ENCODE measurements around the gene NCR1. TPM values are rescaled to one million over a fixed set of nuclear protein-coding genes. Genes with fewer than 3 reads are reported as not detected.
"Not testable (repeated sequence)": the region's sequence is repeated elsewhere in the genome, so short reads cannot be mapped to it uniquely, and the experiment has no call there.

NCR1 gene
- total RNA-seq, 1 experiment from 2014 or later = not detected

DNA sequence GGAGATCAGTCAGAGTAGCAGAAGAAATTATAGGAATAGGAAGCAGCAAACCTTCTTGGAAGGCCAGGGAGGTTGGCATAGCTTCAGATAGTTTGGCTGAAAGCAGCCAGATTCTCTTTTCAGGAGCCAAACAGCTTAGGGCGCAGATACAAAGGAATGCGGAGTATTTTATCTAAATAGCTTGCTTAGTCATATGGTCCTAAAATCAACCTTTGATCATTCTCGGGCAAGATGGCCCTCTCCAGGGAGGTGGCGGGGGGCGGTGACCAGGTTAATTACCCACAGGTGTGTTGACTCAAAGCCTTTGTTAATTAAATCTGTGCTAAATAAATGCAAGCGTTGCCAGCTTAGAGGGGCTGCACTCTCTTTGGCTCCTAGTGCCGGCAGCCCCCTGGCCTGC is 12.5 kb upstream of the NCR1 start:
- ChIA-PET CTCF (interaction anchor here (1.0 kb wide), 2 partner anchors 10 to 219 kb away, joined by 3 read pairs; no protein-coding TSS in a partner anchor), POLR2A (no interaction called here)
- Mint-ChIP-seq H3K4me3 (ENCODE audit: unreplicated experiment) (no peak overlapping the region), H3K4me1 (ENCODE audit: insufficient read depth, unreplicated experiment) (no peaks in the 10 kb centered on the region), H3K27me3 (ENCODE audit: insufficient read depth, unreplicated experiment) (peaks cover 2% of the 10 kb centered on the region), H3K9me3 (ENCODE audit: unreplicated experiment) (peaks cover 26% of the 10 kb centered on the region), H3K27ac (ENCODE audit: low read depth, unreplicated experiment) (no peak overlapping the region), H3K36me3 (ENCODE audit: insufficient read depth, unreplicated experiment) (no peaks in the 10 kb centered on the region)
- intact Hi-C loops (cut with micrococcal nuclease) = no loop called here
- TF ChIP-seq, protein P1, sequence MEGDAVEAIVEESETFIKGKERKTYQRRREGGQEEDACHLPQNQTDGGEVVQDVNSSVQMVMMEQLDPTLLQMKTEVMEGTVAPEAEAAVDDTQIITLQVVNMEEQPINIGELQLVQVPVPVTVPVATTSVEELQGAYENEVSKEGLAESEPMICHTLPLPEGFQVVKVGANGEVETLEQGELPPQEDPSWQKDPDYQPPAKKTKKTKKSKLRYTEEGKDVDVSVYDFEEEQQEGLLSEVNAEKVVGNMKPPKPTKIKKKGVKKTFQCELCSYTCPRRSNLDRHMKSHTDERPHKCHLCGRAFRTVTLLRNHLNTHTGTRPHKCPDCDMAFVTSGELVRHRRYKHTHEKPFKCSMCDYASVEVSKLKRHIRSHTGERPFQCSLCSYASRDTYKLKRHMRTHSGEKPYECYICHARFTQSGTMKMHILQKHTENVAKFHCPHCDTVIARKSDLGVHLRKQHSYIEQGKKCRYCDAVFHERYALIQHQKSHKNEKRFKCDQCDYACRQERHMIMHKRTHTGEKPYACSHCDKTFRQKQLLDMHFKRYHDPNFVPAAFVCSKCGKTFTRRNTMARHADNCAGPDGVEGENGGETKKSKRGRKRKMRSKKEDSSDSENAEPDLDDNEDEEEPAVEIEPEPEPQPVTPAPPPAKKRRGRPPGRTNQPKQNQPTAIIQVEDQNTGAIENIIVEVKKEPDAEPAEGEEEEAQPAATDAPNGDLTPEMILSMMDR (IDR thresholded peaks at IDR 0.05; ENCODE audit: unreplicated experiment) = no peak
- DNase-seq (ENCODE audit: unreplicated experiment) = no peak
- BruUV-seq (replicated peaks) = no TSS peak

DNA sequence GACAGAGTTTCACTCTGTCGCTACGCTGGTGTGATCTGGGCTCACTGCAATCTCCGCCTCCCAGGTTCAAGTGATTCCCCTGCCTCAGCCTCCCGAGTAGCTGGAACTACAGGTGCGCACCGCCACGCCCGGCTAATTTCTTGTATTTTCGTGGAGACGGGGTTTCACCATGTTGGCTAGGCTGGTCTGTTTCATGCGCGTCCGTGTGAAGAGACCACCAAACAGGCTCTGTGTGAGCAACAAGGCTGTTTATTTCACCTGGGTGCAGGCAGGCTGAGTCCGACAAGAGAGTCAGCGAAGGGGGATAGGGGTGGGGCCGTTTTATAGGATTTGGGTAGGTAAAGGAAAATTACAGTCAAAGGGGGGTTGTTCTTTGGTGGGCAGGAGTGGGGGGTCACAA is 11.8 kb upstream of the NCR1 start:
- BruUV-seq (replicated peaks); POLR2A ChIA-PET; DNase-seq (ENCODE audit: unreplicated experiment); H3K36me3 Mint-ChIP-seq (ENCODE audit: insufficient read depth, unreplicated experiment); H3K27me3 Mint-ChIP-seq (ENCODE audit: insufficient read depth, unreplicated experiment); H3K27ac Mint-ChIP-seq (ENCODE audit: low read depth, unreplicated experiment); H3K4me1 Mint-ChIP-seq (ENCODE audit: insufficient read depth, unreplicated experiment); intact Hi-C loops (cut with micrococcal nuclease); H3K4me3 Mint-ChIP-seq (ENCODE audit: unreplicated experiment); CTCF ChIA-PET: not testable (repeated sequence)
- peaks cover 33% of the 10 kb centered on the region for H3K9me3 Mint-ChIP-seq (ENCODE audit: unreplicated experiment)

DNA sequence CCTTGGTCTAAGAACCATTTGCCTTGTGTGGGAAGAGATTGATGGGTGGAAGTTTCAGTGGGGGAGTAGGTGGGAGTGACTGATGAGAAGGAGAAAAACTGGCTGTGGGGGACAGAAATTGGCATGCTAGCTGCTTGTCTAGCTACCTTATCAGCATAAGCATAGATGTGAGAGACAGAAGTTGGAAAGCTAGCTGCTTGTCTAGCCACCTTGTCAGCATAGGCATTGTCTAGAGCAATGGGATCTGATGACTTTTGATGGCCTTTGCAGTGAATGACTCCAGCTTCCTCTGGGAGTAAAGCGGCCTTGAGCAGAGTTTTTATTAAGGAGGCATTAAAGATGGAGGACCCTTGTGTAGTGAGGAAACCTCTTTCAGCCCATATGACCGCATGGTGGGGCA is 9.9 kb upstream of the NCR1 start:
- H3K27me3 Mint-ChIP-seq (ENCODE audit: insufficient read depth, unreplicated experiment) = peaks cover 20% of the 10 kb centered on the region
- H3K36me3 Mint-ChIP-seq (ENCODE audit: insufficient read depth, unreplicated experiment) = no peaks in the 10 kb centered on the region
- H3K9me3 Mint-ChIP-seq (ENCODE audit: unreplicated experiment) = peaks cover 39% of the 10 kb centered on the region
- ChIA-PET POLR2A (no interaction called here), CTCF (no interaction called here)
- no peak overlapping the region for H3K27ac Mint-ChIP-seq (ENCODE audit: low read depth, unreplicated experiment)
- no TSS peak for BruUV-seq (replicated peaks)
- TF ChIP-seq, protein P1 (IDR thresholded peaks at IDR 0.05; ENCODE audit: unreplicated experiment) = no peak
- no peak for DNase-seq (ENCODE audit: unreplicated experiment)
- intact Hi-C loops (cut with micrococcal nuclease) = no loop called here
- no peak overlapping the region for H3K4me3 Mint-ChIP-seq (ENCODE audit: unreplicated experiment)
- H3K4me1 Mint-ChIP-seq (ENCODE audit: insufficient read depth, unreplicated experiment) = no peaks in the 10 kb centered on the region

DNA sequence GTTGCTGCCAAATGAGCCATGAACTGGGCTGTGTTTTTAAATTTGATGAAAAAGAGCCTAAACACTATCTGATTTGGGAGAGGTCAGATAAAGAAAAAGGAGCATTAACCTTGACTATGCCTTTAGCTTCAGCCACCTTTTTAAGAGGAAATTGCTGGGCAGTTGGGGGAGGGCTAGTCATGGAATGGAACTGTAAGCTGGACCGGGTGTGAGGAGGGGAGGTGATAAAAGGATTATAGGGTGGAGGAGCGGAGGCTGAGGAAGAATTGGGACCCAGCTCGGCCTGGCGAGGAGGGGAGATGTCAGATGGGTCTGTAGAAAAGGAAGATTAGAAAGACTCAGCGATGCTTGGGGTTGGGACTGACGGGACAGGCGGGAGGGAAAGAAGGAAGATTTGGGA is 7.3 kb upstream of the NCR1 start:
- POLR2A ChIA-PET = not testable (repeated sequence)

DNA sequence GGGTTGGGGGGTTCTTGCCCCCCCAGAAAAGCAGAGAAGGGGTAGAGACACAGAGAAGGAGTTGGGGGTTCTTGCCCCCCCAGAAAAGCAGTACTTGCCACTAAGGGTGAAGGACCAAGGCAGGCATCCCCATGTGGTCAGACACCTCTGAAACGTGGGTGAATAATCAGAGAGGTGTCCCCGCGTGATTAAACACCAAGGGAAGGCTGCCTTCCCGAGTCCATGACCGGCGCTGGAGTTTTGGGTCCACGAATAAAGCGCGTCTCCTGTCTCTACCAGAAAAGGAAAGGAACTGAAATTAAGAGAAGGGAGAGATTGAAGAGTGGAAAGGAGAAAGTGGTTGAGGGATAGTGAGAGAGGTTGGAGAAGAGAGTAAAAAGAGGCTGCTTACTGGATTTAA is 6.3 kb upstream of the NCR1 start:
- DNase-seq (ENCODE audit: unreplicated experiment); H3K36me3 Mint-ChIP-seq (ENCODE audit: insufficient read depth, unreplicated experiment); H3K4me1 Mint-ChIP-seq (ENCODE audit: insufficient read depth, unreplicated experiment); BruUV-seq (replicated peaks); intact Hi-C loops (cut with micrococcal nuclease); POLR2A ChIA-PET; H3K4me3 Mint-ChIP-seq (ENCODE audit: unreplicated experiment); H3K27ac Mint-ChIP-seq (ENCODE audit: low read depth, unreplicated experiment); CTCF ChIA-PET: not testable (repeated sequence)
- H3K27me3 Mint-ChIP-seq (ENCODE audit: insufficient read depth, unreplicated experiment) = peaks cover 20% of the 10 kb centered on the region
- peaks cover 43% of the 10 kb centered on the region for H3K9me3 Mint-ChIP-seq (ENCODE audit: unreplicated experiment)

More for the DNA sequence above, 7.3 kb upstream of the NCR1 start:
- H3K27ac Mint-ChIP-seq (ENCODE audit: low read depth, unreplicated experiment); H3K4me3 Mint-ChIP-seq (ENCODE audit: unreplicated experiment); H3K4me1 Mint-ChIP-seq (ENCODE audit: insufficient read depth, unreplicated experiment); BruUV-seq (replicated peaks); H3K36me3 Mint-ChIP-seq (ENCODE audit: insufficient read depth, unreplicated experiment); DNase-seq (ENCODE audit: unreplicated experiment); intact Hi-C loops (cut with micrococcal nuclease): not testable (repeated sequence)
- peaks cover 43% of the 10 kb centered on the region for H3K9me3 Mint-ChIP-seq (ENCODE audit: unreplicated experiment)
- peaks cover 20% of the 10 kb centered on the region for H3K27me3 Mint-ChIP-seq (ENCODE audit: insufficient read depth, unreplicated experiment)
- CTCF ChIA-PET = interaction anchor here (0.6 to 1.4 kb wide), 2 partner anchors 13 to 225 kb away, joined by 3 to 4 read pairs; no protein-coding TSS in a partner anchor

DNA sequence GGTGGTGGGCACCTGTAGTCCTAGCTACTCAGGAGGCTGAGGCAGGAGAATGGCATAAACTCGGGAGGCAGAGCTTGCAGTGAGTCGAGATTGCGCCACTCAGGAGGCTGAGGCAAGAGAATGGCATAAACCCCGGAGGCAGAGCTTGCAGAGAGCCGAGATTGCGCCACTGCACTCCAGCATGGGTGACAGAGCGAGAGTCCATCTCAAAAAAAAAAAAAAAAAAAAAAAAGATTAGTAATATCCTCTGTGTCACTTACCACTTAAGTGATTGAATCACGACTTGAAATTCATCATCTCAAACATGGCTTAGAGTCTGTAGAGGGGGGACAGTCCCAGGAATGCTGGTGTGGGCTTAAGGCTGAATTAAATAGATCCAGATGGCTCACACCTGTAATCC is 4.8 kb upstream of the NCR1 start:
- CTCF ChIA-PET = interaction anchor here (0.6 to 0.7 kb wide), 3 partner anchors 19 to 352 kb away, joined by 3 to 4 read pairs (median 3); no protein-coding TSS in a partner anchor
- POLR2A ChIA-PET; intact Hi-C loops (cut with micrococcal nuclease); H3K4me3 Mint-ChIP-seq (ENCODE audit: unreplicated experiment); H3K27ac Mint-ChIP-seq (ENCODE audit: low read depth, unreplicated experiment); H3K36me3 Mint-ChIP-seq (ENCODE audit: insufficient read depth, unreplicated experiment); BruUV-seq (replicated peaks); H3K4me1 Mint-ChIP-seq (ENCODE audit: insufficient read depth, unreplicated experiment): not testable (repeated sequence)
- Mint-ChIP-seq H3K27me3 (ENCODE audit: insufficient read depth, unreplicated experiment) (peaks cover 20% of the 10 kb centered on the region), H3K9me3 (ENCODE audit: unreplicated experiment) (peaks cover 37% of the 10 kb centered on the region)
- DNase-seq (ENCODE audit: unreplicated experiment) = peak; percentile 76

Measured in MCF 10A (cell line).